ENCODE measurements around the gene ATP11A.

GRCh38 chr13:112744168-112745021, 54.6 kb downstream of the ATP11A start:
- TF ChIP-seq CTCF (IDR thresholded peaks at IDR 0.05), result no peak
- no peak for TF ChIP-seq POLR2AphosphoS5 (IDR thresholded peaks at IDR 0.05)

Measured in sigmoid colon (tissue), 4 donors.